ENCODE measurements around the gene LRRC47.
"Not testable (repeated sequence)": the region's sequence is repeated elsewhere in the genome, so short reads cannot be mapped to it uniquely, and the experiment has no call there.

LRRC47 gene

DNA sequence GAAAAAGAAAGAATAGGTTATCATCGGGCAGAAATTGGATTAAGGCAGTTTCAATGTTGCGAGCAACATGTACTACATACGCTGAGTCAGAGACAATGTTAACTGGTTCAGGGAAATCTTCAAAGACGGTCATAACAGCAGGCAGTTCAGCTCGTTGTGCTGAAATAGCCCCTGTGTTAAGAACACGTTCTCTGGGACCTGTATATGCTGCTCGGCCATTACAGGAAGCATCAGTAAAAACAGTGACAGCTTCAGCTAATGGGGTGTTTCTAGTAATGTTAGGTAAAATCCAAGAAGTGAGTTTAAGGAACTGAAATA is 8.3 kb upstream of the LRRC47 start:
- H3K4me1 Mint-ChIP-seq (ENCODE audit: low read depth); H3K9me3 Mint-ChIP-seq; H3K27me3 Mint-ChIP-seq (ENCODE audit: low read depth); H3K27ac Mint-ChIP-seq; H3K36me3 Mint-ChIP-seq (ENCODE audit: low read depth); H3K4me3 Mint-ChIP-seq: not testable (repeated sequence)

GRCh38 chr1:3803905-3804626 is 7.8 kb upstream of the LRRC47 start:
- Mint-ChIP-seq H3K4me1 (ENCODE audit: low read depth) (peaks cover 4% of the 10 kb centered on the region), H3K9me3 (no peaks in the 10 kb centered on the region), H3K36me3 (ENCODE audit: low read depth) (no peaks in the 10 kb centered on the region), H3K27ac (no peak overlapping the region), H3K4me3 (no peak overlapping the region), H3K27me3 (ENCODE audit: low read depth) (peaks cover 9% of the 10 kb centered on the region)

DNA sequence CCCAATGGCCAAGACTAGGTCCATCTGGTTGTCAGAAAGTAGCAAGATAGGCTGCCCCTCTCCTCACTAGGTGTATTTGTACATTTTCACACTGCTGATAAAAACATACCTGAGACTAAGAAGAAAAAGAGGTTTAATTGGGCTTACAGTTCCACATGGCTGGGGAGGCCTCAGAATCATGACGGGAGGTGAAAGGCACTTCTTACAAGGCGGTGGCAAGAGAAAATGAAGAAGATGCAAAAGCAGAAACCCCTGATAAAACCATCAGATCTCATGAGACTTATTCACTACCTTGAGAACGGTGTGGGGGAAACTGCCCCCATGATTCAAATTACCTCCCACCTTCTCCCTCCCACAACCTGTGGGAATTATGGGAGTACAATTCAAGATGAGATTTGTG is 4.5 kb upstream of the LRRC47 start:
- H3K27ac Mint-ChIP-seq; H3K9me3 Mint-ChIP-seq; H3K4me3 Mint-ChIP-seq; H3K27me3 Mint-ChIP-seq (ENCODE audit: low read depth); H3K36me3 Mint-ChIP-seq (ENCODE audit: low read depth): not testable (repeated sequence)
- peaks cover 12% of the 10 kb centered on the region for H3K4me1 Mint-ChIP-seq (ENCODE audit: low read depth)

GRCh38 chr1:3799976-3800685 is 3.8 kb upstream of the LRRC47 start:
- H3K4me1 Mint-ChIP-seq (ENCODE audit: low read depth) = peaks cover 16% of the 10 kb centered on the region
- H3K27ac Mint-ChIP-seq = no peak overlapping the region
- H3K36me3 Mint-ChIP-seq (ENCODE audit: low read depth) = peaks cover 3% of the 10 kb centered on the region
- H3K27me3 Mint-ChIP-seq (ENCODE audit: low read depth) = peaks cover 9% of the 10 kb centered on the region
- H3K4me3 Mint-ChIP-seq = no peak overlapping the region
- H3K9me3 Mint-ChIP-seq = no peaks in the 10 kb centered on the region

DNA sequence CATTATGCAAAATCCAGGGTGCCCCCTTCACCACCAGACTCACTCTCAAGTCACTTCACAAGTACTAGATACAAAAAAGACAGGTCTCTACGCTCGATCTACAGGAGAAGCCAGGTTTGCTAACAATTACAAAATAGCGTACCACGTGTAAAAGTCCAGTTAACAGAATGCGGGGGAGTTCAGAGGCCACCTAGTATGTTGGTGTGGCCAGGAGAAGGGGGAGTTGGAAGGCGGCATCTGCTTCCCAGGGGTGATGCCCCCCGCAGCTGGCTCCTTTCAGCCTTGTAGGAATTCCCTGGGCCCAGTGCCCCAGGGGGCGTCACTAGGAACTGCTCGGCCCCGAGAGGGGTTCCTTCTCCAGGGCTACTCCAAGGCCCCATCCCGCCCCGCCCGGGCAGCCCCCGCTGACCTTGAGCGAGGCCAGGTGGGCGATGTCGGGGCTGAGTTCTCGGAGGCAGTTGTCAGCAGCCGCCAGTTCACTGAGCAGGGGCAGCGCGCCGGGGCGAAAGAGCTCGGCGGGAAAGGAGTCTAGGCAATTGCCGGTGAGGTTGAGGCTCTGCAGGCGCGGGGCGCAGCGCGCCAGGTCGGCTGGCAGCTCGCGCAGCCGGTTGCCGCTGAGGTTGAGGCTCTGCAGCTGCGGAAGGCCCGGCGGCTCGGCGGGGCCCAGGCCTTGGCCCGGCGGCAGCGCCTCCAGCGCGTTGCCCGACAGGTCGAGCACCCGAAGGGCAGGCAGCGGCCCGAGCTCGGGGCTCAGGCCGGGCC is 664 bp downstream of the LRRC47 start:
- no peaks in the 10 kb centered on the region for H3K9me3 Mint-ChIP-seq
- peak overlapping the region; percentile 93 for H3K4me3 Mint-ChIP-seq
- H3K27ac Mint-ChIP-seq = peak overlapping the region; percentile 83
- H3K4me1 Mint-ChIP-seq (ENCODE audit: low read depth) = peaks cover 20% of the 10 kb centered on the region
- no peaks in the 10 kb centered on the region for H3K27me3 Mint-ChIP-seq (ENCODE audit: low read depth)
- peaks cover 3% of the 10 kb centered on the region for H3K36me3 Mint-ChIP-seq (ENCODE audit: low read depth)

DNA sequence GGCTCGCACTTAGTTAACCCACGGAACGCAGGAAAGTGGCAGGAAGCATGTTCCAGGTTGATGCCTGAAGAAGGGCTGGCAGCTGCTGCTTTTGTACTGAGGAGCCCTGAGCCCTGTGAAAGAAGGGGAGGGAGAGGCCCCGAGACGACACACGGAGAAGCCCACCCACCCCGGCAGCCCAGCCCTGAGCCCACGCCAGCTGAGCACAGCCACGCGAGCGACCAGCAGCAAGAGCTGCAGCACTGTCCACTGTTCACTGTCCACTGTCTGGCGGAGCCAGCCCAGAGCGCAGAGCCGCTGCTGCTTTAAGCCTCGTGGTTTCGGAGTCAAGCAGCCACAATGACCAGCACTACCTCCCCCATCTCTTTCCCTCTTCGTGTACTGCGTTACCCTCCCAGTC is 5.3 kb downstream of the LRRC47 start:
- H3K36me3 Mint-ChIP-seq (ENCODE audit: low read depth) = peaks cover 9% of the 10 kb centered on the region
- H3K4me1 Mint-ChIP-seq (ENCODE audit: low read depth) = peaks cover 25% of the 10 kb centered on the region
- no peaks in the 10 kb centered on the region for H3K9me3 Mint-ChIP-seq
- H3K27me3 Mint-ChIP-seq (ENCODE audit: low read depth) = no peaks in the 10 kb centered on the region
- no peak overlapping the region for H3K4me3 Mint-ChIP-seq
- no peak overlapping the region for H3K27ac Mint-ChIP-seq

GRCh38 chr1:3790500-3790923 is 5.8 kb downstream of the LRRC47 start:
- Mint-ChIP-seq H3K36me3 (ENCODE audit: low read depth) (peaks cover 10% of the 10 kb centered on the region), H3K9me3 (no peaks in the 10 kb centered on the region), H3K27me3 (ENCODE audit: low read depth) (no peaks in the 10 kb centered on the region), H3K4me3 (no peak overlapping the region), H3K4me1 (ENCODE audit: low read depth) (peaks cover 25% of the 10 kb centered on the region), H3K27ac (no peak overlapping the region)

DNA sequence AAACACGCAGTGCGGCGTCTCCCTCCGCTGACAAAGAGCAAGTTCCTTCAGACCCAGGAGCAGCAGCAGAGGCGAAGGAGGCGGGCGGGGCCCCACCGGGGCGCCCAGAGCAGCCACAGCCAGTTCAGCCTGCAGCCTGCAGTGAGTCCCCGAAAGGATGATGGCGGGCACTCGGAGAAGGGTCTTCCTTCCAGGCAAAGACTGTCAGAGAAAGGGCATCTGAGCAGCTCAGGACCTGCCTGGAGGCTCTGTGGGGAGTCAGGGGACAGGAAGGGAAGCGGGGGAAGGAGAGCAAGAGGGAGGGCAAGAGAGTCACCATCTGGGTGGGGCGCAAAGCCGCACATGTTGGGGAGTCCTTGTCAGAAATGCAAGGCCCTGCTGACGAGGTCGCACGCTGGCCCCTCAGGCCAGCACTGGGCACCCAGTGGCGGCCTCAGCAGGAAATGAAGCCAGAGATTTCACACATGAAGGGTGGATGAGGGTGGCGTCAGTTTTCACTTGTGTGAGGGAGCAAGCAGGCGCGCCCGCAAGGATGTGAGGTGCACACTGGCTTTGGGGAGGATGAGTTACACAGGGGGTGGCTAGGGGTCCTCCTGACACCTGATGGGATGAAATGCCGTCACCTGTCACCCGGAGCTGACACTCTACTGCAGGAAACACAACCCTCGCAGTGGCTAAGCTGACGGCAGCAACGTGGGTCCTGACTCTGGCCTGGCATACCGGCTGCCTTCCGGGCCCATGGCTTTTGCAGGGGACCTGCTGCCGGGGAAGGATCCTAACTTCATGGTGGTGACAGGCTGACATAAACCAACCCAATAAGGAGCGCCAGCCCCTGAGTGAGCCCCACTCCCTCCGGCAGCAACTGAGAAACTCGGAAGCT is 6.6 kb downstream of the LRRC47 start:
- no peak overlapping the region for H3K27ac Mint-ChIP-seq

DNA sequence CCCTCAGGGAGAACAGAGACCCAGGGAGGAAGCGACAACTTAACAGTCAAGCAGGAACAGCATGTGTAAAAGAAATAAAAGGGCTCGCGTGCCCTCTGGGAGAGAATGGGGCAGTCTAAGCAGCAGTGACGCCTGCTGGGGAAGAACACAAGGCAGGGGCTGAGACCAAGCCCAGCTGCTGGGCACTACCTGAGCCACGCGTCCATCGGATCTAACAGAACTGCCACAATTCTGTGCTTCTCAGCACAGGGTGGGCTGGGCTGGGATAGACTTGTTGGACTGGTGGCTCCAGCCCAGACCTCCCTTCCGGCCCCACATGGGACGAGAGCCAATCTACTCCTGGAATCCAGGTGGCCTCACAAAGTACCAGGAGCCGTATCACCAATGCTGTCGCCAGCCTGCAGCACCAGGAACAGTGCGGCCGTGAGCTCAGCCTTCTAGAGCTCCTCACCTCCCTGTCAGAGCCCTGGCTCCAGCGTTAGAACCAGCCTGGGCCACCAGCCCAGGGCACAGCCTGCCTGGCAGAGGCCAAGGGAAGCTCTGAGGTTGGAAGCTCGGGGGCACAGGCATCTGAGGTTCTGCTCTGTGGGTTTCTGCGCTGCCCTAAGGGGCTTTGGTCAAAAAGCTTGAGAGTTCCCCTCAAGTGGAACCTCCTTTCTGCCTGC is 7.4 kb downstream of the LRRC47 start:
- peaks cover 17% of the 10 kb centered on the region for H3K4me1 Mint-ChIP-seq (ENCODE audit: low read depth)
- H3K4me3 Mint-ChIP-seq = no peak overlapping the region
- peaks cover 21% of the 10 kb centered on the region for H3K36me3 Mint-ChIP-seq (ENCODE audit: low read depth)
- H3K9me3 Mint-ChIP-seq = no peaks in the 10 kb centered on the region
- no peaks in the 10 kb centered on the region for H3K27me3 Mint-ChIP-seq (ENCODE audit: low read depth)
- no peak overlapping the region for H3K27ac Mint-ChIP-seq

More for the DNA sequence above, 6.6 kb downstream of the LRRC47 start:
- Mint-ChIP-seq H3K9me3 (no peaks in the 10 kb centered on the region), H3K4me3 (no peak overlapping the region), H3K4me1 (ENCODE audit: low read depth) (peaks cover 20% of the 10 kb centered on the region), H3K27me3 (ENCODE audit: low read depth) (no peaks in the 10 kb centered on the region), H3K36me3 (ENCODE audit: low read depth) (peaks cover 15% of the 10 kb centered on the region)

GRCh38 chr1:3787745-3788605 is 8.3 kb downstream of the LRRC47 start:
- H3K27me3 Mint-ChIP-seq (ENCODE audit: low read depth) = no peaks in the 10 kb centered on the region
- H3K36me3 Mint-ChIP-seq (ENCODE audit: low read depth) = peaks cover 21% of the 10 kb centered on the region
- H3K4me3 Mint-ChIP-seq = no peak overlapping the region
- H3K9me3 Mint-ChIP-seq = no peaks in the 10 kb centered on the region
- H3K27ac Mint-ChIP-seq = peak overlapping the region; percentile 49
- peaks cover 14% of the 10 kb centered on the region for H3K4me1 Mint-ChIP-seq (ENCODE audit: low read depth)

DNA sequence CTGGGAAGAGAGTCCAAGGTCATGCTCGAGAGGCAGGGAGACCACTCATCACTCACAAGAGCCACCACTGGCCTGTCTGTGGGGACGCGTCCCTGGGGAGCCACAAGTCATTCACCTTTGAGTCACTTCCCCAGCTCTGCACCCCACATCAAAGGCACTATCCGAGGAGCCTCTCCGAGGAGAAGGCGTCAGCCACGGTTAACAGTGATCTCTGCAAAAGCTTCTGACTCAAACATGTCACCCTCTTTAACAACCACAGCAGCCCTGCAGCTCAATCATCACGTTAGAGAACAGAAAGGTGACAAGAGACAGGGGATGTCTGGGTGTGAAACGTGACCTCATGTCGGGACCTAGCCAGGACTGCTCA is 9.0 kb downstream of the LRRC47 start:
- Mint-ChIP-seq H3K36me3 (ENCODE audit: low read depth) (peaks cover 25% of the 10 kb centered on the region), H3K27ac (peak overlapping the region; percentile 49), H3K27me3 (ENCODE audit: low read depth) (no peaks in the 10 kb centered on the region), H3K9me3 (no peaks in the 10 kb centered on the region), H3K4me3 (no peak overlapping the region), H3K4me1 (ENCODE audit: low read depth) (peaks cover 14% of the 10 kb centered on the region)

DNA sequence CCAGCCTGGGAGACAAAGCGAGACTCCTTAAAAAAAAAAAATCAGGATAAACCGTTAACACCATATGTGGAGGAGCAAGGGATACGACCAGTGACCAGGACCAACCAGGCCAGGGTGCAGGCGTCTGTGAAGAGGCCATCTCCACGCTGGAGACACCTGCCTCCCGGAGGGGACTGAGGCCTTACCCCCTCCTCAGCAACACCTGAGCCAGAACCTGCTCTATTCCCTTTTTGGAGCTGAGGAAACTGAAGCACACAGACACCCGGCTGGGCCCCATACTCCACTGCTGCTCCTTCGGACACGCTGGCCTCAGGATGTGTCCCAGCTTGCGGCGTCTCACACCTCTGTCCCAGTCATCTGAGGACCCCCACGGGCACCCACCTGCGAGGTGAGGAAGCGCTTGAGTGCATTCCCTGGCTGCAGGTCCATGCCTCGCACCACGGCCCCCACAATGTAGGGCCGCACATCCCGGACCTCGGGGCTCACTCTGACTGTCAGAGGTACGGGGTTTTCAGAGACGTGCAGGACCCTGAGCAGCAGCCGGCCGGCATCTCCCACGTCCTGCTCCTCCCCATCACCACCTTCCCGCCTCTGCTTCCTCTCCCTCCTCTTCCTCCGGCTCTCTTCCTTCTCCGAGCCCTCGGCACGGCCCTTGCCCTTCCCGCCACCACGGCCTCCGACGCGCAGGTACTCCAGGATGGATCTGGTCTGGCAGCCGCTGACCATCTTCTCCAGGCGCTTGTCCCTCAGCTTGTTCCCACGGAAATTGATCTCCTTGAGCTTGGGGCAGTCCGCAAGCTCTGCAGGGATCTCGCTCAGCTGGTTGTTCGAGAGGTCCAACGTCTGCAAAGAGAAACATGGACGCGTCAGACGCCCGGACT is 9.6 kb downstream of the LRRC47 start:
- Mint-ChIP-seq H3K27me3 (ENCODE audit: low read depth) (no peaks in the 10 kb centered on the region), H3K4me3 (no peak overlapping the region), H3K4me1 (ENCODE audit: low read depth) (peaks cover 14% of the 10 kb centered on the region), H3K36me3 (ENCODE audit: low read depth) (peaks cover 25% of the 10 kb centered on the region), H3K9me3 (no peaks in the 10 kb centered on the region), H3K27ac (peak overlapping the region; percentile 49)
